WI38 (cell line): ENCODE data around the gene MRGPRF.

ENCODE experiments used
- H3K4me3 ChIP-seq: 2 replicates; pipeline ENCODE4 v1.5.1; 2011; ENCODE audit warnings: low read depth, mild to moderate bottlenecking, control low read depth, low read length
- CTCF ChIP-seq: IDR thresholded peaks from 2 replicates; pipeline ENCODE4 v1.5.1; 2012; ENCODE audit warnings: low read depth, mild to moderate bottlenecking, control low read depth, low read length

Gene MRGPRF

GRCh38 chr11:69058511-69059270, 45.6 kb upstream of the MRGPRF start:
- no peak overlapping the region for H3K4me3 ChIP-seq
- TF ChIP-seq CTCF: no peak

DNA sequence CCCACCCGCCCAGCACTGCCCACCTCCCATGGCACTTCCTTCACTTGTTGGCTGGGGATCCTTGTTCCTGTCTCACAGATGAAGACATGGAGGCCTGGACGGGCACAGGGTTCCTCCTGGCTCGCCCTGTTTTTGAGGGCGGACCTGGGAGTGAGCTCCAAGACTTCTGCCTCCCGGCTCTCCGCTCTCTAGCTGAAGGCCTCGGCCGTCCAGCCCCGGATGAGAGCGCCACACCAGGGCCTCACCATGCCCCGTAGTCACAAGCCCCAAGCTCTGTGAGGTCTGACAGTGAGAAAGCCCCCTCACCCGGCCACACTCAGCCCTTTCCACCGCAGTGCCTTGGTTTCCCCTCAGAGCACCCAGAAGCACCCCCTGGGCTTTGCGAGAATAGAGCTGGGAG, 44.8 kb upstream of the MRGPRF start:
- TF ChIP-seq CTCF: no peak
- H3K4me3 ChIP-seq: no peak overlapping the region

DNA sequence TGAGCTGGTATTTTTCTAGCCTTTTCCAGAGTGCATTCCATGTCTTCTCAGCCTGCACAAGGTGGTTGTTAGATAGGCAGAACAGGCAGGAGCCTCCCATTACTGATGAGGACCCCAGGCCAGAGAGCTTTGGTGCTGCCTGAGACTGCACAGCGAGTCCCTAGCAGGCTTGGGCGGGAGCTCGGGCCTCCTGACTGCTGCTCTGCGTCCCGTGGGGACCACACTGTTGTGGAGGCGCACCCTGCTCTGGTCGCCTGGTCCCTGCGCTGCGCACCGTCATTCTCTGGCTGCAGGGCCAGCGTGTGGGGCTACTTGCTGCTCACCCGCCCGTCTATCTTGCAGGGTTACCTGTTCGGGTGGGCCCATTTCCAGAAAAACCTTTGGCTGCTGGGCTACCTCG, 44.2 kb upstream of the MRGPRF start:
- TF ChIP-seq CTCF: no peak
- H3K4me3 ChIP-seq: no peak overlapping the region

DNA sequence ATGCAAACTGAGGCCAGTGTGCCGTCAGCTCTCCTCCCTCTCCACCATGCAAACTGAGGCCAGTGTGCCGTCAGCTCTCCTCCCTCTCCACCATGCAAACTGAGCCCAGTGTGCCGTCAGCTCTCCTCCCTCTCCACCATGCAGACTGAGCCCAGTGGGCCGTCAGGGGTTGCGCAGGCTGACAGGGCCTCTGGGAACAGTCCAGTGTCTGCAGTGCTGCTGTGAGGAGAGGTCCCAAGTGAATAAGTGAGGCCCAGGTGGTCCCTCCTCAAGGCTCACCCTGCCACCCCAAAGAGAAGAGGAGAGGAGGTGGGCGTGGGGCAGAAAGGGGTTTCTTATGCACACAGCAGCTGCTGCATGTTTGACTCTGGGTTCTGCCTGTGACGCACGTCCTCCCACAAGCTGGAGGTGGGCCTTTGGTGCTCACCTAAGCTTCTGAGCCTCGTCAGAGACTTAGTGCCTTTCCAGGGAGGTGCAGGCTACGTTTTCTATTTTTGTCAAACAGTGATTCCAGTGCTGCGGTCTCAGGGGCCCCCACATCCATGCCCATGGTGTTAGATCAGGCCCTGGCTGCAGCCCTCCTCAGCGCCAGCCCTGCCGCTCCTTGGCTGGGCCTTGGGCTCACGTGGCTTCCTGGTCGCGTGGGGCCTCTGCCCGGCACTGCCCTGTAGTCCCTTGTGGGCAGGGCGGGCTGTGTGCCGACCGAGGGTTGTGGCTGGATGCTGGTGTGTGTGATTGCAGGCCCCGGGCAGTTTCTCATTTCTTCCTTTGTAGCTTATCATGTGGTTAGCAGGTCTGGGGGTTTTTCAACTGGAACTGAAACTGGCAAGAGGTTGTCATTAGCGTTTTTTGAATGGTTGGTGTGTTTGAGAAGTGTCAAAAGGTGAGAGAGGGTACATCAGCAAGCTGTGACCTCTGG, 42.8 kb upstream of the MRGPRF start:
- TF ChIP-seq CTCF: no peak
- H3K4me3 ChIP-seq: no peak overlapping the region

DNA sequence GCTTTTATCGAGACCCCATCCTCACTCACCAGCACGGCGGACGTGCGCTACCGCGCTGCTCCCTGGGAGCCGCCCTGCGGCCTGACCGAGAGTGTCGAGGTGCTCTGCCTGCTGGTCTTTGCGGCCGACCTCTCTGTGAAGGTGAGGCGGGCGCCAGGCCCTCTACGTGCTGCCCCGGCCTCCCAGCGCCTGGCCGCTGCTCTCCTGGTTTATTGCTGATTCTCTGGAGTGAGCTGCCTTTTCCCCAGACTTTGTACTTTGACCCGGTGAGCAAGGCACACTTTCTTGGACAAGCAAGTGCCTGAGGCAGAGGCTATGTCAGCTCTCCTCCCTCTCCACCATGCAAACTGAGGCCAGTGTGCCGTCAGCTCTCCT, 42.2 kb upstream of the MRGPRF start:
- no peak for TF ChIP-seq CTCF
- no peak overlapping the region for H3K4me3 ChIP-seq

- H3K4me3 ChIP-seq: no peak overlapping the region
- no peak for TF ChIP-seq CTCF
Measured at GRCh38 chr11:69054397-69055211, 41.6 kb upstream of the MRGPRF start.
